ENCODE results near the gene CEP76.
"Not testable (repeated sequence)": the region's sequence is repeated elsewhere in the genome, so short reads cannot be mapped to it uniquely, and the experiment has no call there.

The CEP76 gene

DNA sequence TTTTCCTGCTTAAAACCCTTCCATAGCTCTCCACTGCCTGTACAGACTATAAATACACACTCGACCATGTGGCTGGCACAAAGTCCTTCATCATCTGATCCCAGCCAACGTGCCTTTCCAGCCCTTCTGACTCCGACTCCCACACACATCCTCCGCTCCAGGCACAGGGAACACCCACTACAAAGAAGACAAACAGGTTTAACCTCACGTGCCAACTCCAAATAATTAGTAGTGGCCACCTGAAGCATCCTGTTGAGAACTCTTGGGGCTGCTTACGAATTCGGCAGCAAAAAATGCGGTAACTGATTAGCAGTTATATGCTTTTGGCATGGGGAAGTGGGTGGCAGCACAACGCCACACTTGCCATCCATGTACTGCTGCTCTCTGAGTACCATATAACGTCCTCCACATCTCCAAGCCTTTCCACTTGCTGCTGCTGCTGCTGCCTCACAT is 56.7 kb downstream of the CEP76 start:
- in situ Hi-C loops (cut with HindIII; ENCODE audit: low sequenced_read_pairs) = no loop called here

DNA sequence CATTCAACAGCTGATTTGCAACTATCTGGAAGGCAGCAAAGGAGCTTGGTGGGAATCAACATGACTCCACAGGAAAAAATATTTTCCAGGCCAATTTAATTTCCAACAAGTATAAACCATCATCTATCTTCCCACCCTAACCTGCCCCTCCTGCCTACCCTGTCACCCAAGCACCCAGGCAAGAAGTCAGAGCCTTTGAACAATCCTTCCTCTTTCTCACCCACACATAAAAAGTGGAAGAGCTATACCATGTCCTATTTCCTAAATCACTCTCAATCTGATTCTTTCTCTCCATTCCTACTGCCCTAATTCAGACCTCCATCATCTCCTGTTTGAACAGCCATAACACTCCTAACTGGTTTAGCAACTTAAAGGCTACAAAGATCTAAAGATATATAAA is 57.3 kb downstream of the CEP76 start:
- in situ Hi-C loops (cut with HindIII; ENCODE audit: low sequenced_read_pairs) = no loop called here

DNA sequence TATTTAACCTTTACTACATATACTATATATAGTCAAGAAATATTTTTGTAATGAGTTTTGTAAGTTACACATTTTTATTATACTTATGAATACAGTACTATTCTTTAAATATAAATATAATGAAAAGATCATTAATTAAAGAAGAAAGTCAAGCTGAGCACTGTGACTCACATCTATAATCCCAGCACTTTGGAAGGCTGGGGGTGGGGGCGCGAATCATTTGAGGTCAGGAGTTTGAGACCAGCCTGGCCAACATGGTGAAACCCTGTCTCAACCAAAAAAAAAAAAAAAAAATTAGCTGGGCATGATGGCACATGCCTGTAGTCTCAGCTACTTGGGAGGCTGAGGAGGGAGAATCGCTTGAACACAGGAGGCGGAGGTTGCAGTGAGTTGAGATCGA is 58.8 kb downstream of the CEP76 start:
- in situ Hi-C loops (cut with HindIII; ENCODE audit: low sequenced_read_pairs) = not testable (repeated sequence)

DNA sequence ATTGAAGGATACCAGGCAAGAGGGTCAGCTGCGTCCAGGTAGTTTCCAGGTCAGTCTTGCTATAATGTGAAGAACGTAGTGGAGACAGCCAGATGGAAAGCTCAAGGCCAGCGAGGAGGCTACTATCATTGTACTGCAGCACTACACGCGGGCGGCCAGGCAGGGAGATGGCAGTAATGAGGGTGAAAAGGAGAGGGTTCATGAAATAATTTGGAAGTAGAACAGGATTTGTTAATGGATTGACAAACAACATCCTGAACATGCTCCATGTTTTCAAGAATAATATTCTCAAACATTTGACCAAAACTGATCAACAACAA is 61.7 kb downstream of the CEP76 start:
- in situ Hi-C loops (cut with HindIII; ENCODE audit: low sequenced_read_pairs) = no loop called here

DNA sequence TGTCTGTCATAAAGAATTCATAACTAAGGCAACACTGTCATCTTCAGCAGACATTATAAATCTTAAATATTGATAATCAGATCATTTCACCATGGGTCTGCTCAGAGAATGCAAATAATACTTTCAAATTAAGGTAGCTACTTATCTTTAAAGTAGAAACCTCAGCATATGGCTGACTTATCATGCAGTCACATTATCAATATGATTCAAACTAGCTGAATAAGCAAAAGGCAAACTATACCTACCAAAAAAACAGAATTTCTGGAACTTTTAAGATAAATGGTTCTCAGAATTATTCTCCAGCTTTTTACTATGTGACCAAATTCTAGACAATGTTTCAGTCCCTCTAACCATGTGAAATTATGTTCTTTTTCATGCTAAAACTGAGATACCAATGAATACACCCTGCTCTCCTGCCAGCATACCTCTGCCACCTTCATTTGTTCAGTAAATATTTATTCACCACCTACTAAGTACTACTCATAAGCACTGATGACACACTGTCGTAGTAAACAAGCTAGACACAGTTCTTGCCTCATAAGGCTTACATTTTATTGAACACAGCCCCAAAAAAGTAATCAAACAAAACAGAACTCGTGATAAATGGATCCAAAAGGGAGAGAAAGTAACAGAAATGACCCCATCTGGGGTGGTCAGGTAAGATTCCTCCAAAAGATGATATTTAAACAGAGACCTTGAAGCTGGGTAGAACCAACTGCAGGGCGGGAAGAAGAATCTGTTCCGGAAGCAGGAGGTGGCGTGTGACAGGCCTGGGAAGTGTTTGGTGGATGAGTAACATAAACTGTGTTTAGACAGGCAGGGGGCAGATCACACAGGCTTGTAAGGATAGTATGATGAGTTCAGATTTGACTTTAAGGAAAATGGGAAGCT is 62.3 kb downstream of the CEP76 start:
- in situ Hi-C loops (cut with HindIII; ENCODE audit: low sequenced_read_pairs) = no loop called here

- in situ Hi-C loops (cut with HindIII; ENCODE audit: low sequenced_read_pairs) = no loop called here
Observed at GRCh38 chr18:12638644-12639124, 63.8 kb downstream of the CEP76 start.

GRCh38 chr18:12637901-12638643 is 64.5 kb downstream of the CEP76 start:
- in situ Hi-C loops (cut with HindIII; ENCODE audit: low sequenced_read_pairs) = no loop called here

DNA sequence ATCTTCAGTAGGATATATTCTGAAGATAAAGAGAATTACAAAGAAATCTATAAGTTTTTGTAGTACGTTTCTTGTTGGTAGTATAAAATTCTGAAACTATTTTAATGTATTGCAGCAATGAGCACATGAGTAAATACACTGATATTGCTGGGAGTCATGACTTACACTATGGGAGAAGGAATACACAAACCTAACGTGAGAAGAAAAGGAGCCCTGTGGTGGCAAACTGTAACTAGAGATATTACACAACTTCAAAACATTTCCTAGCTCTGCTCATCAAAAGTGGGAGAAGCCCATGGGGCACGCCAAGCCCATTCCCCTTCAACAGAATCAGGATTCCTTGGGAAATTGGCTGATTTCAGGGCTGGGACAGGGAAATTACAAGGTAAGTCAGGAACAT is 65.1 kb downstream of the CEP76 start:
- in situ Hi-C loops (cut with HindIII; ENCODE audit: low sequenced_read_pairs) = no loop called here

GRCh38 chr18:12631831-12632477 is 70.6 kb downstream of the CEP76 start:
- in situ Hi-C loops (cut with HindIII; ENCODE audit: low sequenced_read_pairs) = no loop called here

DNA sequence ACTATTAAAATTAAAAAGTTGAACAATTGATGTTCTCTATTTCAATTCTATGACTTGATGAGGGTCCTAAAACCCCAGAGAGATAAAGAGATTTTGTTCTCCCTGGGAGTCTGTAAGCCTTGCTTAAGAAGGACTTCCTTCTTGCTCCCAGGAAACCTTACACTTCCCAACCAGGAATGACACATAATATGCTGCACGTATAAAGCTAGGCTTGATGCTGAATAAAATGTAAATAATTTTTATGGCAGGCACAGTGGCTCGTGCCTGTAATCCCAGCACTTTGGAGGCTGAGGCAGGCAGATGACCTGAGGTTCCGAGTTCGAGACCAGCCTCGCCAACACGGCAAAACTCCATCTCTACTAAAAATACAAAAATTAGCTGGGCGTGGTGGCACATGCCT is 72.4 kb downstream of the CEP76 start:
- in situ Hi-C loops (cut with HindIII; ENCODE audit: low sequenced_read_pairs) = no loop called here

DNA sequence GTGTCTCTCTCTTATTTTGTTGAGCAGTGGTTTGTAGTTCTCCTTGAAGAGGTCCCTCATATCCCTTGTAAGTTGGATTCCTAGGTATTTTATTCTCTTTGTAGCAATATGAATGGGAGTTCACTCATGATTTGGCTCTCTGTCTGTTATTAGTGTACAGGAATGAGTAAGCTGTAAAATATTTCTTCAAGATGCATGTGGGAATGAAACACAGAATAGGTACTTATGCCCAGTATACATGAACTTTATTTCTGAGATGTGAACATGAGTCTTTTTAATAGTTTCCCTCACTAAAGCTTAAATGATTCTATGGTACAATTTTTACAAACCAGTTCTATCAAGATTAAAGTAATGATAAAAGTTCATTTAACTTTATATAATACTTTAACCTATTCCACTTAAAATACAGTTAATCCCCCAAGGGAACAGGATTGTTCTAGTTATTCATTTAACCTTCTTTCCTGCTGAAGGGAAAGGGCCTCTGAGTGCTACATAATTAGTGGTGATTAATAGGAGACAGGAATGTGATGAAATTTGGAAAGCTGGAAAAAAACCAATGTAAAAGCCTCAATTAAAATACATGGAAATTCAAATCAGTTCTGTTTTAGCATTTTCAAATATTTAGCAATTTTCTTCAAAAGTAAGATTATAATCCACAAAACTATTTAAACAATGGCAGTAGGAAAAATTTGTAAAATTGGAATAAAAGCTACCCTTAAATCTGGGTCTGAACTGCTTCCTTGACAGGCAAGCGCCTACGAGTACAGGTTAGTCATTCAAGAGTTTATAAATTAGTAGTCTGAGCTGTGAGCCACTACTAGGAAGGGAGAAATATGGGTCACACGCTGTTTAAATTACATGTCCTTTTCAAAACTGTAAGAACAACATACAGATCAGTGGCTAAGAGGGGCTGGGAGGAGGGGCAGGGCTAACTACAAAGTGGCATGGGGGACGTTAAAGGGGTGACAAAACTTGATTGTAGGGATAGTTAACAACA is 73.5 kb downstream of the CEP76 start:
- in situ Hi-C loops (cut with HindIII; ENCODE audit: low sequenced_read_pairs) = no loop called here

DNA sequence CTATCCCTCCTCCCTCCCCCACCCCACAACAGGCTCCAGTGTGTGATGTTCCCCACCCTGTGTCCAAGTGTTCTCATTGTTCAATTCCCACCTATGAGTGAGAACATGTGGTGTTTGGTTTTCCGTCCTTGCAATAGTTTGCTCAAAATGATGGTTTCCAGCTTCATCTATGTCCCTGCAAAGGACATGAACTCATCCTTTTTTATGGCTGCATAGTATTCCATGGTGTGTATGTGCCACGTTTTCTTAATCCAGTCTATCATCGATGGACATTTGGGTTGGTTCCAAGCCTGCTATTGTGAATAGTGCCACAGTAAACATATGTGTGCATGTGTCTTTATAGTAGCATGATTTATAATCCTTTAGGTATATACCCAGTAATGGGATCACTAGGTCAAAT is 75.3 kb downstream of the CEP76 start:
- in situ Hi-C loops (cut with HindIII; ENCODE audit: low sequenced_read_pairs) = not testable (repeated sequence)

DNA sequence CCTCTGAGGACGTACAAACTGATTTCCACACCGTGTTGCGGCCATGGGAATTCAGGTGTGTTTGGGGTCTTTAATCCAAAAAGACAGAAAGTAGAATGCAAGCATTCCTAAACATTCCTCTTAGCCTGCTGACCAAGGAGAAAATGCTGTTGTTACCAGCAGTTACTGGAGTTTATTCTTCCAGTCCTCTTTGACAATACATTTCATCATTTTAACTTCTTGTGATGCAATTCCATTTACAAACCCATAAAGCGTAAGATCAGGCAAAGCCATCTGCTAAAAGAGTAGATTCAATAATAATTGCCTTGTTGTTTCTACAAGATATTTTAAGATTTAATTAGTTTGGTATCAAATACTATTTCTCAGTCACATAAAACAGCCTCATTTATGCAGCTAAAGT is 77.3 kb downstream of the CEP76 start:
- in situ Hi-C loops (cut with HindIII; ENCODE audit: low sequenced_read_pairs) = no loop called here

Data from DLD1 (cell line).